Measurements from ENCODE around the gene PAX9. TPM values are rescaled to one million over a fixed set of nuclear protein-coding genes. Genes with fewer than 3 reads are reported as not detected.

Gene PAX9
- total RNA-seq, 2 experiments from 2014 or later: not detected

DNA sequence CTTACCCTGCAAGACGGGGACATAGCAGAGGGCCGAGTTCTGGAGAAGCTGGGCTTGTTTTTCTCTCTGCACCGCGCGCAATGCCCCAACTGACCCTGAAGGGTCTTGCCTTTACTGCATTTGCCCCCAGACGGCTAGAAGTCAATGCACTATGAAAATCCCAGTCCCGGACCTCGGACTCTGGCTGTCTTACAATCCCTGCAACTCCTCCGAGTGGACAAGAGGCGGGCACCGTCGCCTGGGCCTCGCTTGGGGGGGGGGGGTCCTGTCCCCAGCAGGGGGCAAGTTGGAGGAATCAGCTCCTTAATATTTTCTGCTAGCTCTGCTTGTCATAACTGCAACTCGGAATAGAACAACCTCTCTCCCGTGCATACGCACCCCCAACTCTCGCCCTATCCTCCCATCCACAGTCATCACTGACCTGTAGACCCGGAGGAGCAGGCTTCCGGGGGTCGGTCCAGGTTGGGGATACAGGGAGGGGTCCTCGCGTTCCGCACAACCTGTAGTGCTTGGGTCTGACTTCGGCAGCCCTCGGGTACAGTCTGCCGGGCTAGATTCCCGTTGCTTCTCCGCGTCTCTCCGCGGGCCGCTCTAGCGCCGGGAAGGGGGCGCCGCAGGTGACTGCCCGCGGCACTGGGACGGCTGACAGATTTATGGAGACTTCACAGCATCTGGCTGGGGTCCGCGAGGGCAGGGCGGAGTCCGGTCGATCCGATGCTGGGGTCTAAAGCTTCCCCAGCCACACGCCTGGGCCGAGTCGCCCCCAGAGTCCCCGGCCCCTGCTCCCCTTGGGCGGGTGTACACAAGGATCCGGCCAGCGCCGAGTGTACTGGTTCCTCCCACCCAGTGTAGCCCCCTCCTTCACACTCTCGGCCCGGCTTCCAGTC is 3.3 kb upstream of the PAX9 start:
- H3K4me1 Mint-ChIP-seq (ENCODE audit: low read depth): peaks cover 31% of the 10 kb centered on the region
- H3K27ac Mint-ChIP-seq: no peak overlapping the region
- ChIA-PET POLR2A (no interaction called here), CTCF (interaction anchor here (1.1 kb wide), 1 partner anchor 11 kb away, joined by 3 read pairs; no protein-coding TSS in a partner anchor)
- H3K4me3 Mint-ChIP-seq: no peak overlapping the region
- intact Hi-C loops (cut with micrococcal nuclease): loop anchor here (5.0 to 10.0 kb wide), 4 partner anchors 76 to 936 kb away; partner anchors contain the start of genes FOXA1, NKX2-8 and TTC6
- peaks cover 3% of the 10 kb centered on the region for H3K36me3 Mint-ChIP-seq (ENCODE audit: low read depth)
- peaks cover 5% of the 10 kb centered on the region for H3K9me3 Mint-ChIP-seq
- peaks cover 92% of the 10 kb centered on the region for H3K27me3 Mint-ChIP-seq
- ATAC-seq (no peak), DNase-seq (no peak)
- TF ChIP-seq, protein P1, sequence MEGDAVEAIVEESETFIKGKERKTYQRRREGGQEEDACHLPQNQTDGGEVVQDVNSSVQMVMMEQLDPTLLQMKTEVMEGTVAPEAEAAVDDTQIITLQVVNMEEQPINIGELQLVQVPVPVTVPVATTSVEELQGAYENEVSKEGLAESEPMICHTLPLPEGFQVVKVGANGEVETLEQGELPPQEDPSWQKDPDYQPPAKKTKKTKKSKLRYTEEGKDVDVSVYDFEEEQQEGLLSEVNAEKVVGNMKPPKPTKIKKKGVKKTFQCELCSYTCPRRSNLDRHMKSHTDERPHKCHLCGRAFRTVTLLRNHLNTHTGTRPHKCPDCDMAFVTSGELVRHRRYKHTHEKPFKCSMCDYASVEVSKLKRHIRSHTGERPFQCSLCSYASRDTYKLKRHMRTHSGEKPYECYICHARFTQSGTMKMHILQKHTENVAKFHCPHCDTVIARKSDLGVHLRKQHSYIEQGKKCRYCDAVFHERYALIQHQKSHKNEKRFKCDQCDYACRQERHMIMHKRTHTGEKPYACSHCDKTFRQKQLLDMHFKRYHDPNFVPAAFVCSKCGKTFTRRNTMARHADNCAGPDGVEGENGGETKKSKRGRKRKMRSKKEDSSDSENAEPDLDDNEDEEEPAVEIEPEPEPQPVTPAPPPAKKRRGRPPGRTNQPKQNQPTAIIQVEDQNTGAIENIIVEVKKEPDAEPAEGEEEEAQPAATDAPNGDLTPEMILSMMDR (IDR thresholded peaks at IDR 0.05): no peak

DNA sequence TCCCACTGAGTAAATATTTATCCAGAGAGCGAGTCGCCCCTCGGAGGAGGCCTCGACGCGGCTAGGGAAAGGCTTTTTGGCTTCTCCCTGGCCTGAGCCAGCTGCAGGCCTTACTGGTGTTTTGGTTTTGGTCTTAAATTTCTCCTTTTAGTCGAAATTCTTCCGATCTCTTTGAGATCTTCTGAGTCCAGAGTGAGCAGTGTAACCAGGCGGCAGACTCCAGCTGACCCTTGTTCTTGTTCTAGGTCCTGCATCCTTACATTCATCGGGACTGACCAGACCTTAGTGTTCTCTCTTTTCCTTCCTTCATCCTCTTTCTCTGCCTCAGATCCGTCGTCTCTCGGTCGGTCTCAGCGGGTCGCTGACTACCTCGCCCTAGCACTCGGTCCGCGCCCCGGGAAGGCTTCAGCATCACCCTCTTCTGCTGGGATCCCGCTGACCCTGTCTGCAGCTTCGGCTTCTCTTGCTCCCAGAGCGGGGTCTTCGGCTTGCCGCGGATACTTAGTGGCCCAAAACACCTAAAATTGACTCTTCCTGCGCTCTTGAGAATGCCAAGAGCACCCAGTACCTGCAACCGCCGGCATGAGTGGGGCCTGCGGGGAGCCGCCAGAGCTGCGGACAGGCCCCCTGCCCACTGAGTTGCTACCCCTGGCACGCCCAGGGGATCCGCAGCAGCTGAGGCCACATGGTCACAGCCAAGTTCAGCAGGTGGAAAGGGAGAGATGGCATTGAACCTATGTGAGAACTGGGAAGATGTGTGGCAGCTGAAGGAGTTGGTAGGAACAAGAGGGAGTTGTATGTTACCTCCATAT is 2.4 kb upstream of the PAX9 start:
- ATAC-seq: no peak
- H3K27me3 Mint-ChIP-seq: peaks cover 94% of the 10 kb centered on the region
- no peak overlapping the region for H3K4me3 Mint-ChIP-seq
- intact Hi-C loops (cut with micrococcal nuclease): loop anchor here (5.0 to 10.0 kb wide), 4 partner anchors 77 to 936 kb away; partner anchors contain the start of genes FOXA1, NKX2-8 and TTC6
- peaks cover 5% of the 10 kb centered on the region for H3K9me3 Mint-ChIP-seq
- peaks cover 3% of the 10 kb centered on the region for H3K36me3 Mint-ChIP-seq (ENCODE audit: low read depth)
- TF ChIP-seq, protein P1 (IDR thresholded peaks at IDR 0.05): no peak
- H3K4me1 Mint-ChIP-seq (ENCODE audit: low read depth): peaks cover 40% of the 10 kb centered on the region
- ChIA-PET POLR2A (no interaction called here), CTCF (interaction anchor here (1.1 kb wide), 1 partner anchor 9 kb away, joined by 3 read pairs; no protein-coding TSS in a partner anchor)
- no peak overlapping the region for H3K27ac Mint-ChIP-seq
- no peak for DNase-seq

DNA sequence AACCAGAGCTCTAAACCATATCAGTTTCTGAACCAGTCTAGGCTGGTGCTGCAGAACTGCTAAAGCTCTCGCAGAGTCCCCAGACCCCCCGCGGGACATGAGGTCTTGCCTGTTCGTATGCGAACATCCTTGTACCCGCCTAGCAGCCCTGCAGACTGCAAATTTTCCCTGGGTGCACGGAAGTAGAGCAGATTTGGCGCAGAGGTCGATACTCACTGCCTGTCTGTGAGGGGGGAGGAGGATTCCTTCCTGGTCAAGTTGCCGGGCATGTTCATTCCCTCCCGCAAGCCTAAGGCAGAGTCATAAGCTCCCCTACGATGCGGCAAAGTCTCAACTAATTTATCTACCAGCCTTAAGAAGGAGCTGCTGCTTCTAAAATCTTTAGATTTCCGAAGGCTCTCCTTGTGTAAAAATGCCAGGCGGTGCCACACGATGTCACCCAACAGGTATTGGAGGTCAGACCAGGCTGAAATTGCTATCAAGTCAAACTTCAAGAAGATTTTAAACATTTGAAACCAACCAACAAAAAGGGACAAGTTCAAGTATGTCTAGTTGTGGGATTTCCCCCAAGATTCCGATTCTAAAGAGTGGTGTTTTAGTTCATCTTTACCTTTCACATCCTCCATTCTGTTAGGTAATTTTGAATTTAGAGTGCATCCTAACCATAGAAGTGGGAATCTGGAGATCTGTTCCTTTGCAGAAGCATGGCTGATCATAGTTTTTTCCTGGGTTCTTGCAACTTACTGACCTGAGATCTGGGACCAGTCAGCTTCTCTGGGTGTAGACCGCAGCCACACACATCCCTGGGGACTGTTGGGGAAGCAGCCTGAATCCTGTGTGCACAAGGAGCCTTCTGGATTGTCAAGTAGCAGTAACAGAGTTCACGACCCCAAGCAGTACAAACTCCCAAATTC is 1.6 kb upstream of the PAX9 start:
- H3K27me3 Mint-ChIP-seq: peaks cover 93% of the 10 kb centered on the region
- H3K9me3 Mint-ChIP-seq: peaks cover 5% of the 10 kb centered on the region
- ChIA-PET CTCF (interaction anchor here (1.1 kb wide), 1 partner anchor 10 kb away, joined by 3 read pairs; no protein-coding TSS in a partner anchor), POLR2A (no interaction called here)
- intact Hi-C loops (cut with micrococcal nuclease): loop anchor here (5.0 to 10.0 kb wide), 4 partner anchors 78 to 935 kb away; partner anchors contain the start of genes FOXA1, NKX2-8 and TTC6
- DNase-seq: no peak
- no peak overlapping the region for H3K27ac Mint-ChIP-seq
- ATAC-seq: no peak
- H3K4me3 Mint-ChIP-seq: no peak overlapping the region
- H3K36me3 Mint-ChIP-seq (ENCODE audit: low read depth): peaks cover 3% of the 10 kb centered on the region
- H3K4me1 Mint-ChIP-seq (ENCODE audit: low read depth): peaks cover 40% of the 10 kb centered on the region
- TF ChIP-seq, protein P1 (IDR thresholded peaks at IDR 0.05): no peak

DNA sequence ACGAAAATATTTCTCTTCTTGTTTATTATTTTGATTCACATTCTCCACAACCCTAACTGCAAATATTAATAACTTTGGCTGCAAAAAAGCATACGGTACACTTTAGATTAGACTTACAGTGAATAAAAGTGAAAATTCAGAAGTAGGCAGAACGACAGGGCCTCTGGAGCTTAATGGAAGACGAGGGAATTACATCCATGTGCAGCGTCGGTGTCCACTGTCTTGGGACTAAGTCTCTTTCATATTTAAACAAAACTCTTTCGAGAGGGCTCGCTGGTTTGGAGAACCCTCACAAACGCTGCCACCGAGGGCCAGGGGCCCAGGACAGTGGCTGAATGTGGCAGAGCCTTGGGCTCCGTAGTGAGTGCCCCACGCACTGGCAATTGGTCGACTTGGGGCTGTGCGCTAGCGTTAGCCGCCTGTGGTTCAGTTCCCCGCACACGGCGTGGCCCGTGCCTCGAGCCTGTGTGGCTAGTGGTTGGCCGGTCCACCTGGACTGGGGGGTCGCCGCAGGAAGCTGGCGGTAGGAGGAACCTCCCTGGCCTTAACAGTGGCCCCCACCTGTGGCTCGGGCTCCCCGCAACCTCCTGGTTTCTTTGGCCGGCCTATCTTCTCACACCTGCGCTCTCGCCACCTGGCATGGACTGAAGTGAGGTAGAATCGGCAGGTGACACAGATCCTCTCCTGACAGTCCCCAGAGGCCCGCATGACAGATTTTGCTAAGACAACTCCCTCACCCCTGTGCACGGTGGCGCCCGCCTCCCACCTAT is 739 bp upstream of the PAX9 start:
- POLR2A ChIA-PET: no interaction called here
- Mint-ChIP-seq H3K9me3 (peaks cover 5% of the 10 kb centered on the region), H3K27ac (no peak overlapping the region), H3K27me3 (peaks cover 93% of the 10 kb centered on the region), H3K36me3 (ENCODE audit: low read depth) (peaks cover 3% of the 10 kb centered on the region), H3K4me1 (ENCODE audit: low read depth) (peaks cover 34% of the 10 kb centered on the region), H3K4me3 (no peak overlapping the region)
- ATAC-seq (no peak), DNase-seq (no peak)
- TF ChIP-seq, protein P1 (IDR thresholded peaks at IDR 0.05): no peak
- CTCF ChIA-PET: no interaction called here
- intact Hi-C loops (cut with micrococcal nuclease): no loop called here

Measured in activated CD8-positive, alpha-beta T cell treated with anti-CD3 and anti-CD28 coated beads for 36 hours (primary cell).